ENCODE results near the gene TSPAN9.

The TSPAN9 gene

DNA sequence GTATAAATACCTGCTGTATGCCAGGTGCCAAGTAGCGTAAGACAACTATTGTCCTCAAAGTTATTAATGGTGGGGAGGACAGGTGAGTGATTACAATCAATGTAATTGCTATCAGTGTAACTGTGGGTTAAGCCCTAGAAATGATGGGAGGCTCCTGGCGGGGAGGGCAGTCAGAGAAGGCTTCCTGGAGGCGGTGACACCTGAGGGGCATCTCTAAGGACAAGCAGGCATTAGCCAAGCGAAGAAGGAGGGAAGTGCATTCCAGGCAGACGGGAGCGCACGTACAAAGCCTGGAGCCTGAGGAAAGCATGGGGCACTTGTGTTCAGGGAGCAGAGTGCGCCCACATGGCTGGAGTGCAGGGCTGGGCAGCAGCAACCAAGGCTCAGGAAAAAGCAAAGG, 230.9 kb downstream of the TSPAN9 start:
- no peak for DNase-seq

GRCh38 chr12:3308609-3309008, 231.4 kb downstream of the TSPAN9 start:
- no peak for DNase-seq

DNA sequence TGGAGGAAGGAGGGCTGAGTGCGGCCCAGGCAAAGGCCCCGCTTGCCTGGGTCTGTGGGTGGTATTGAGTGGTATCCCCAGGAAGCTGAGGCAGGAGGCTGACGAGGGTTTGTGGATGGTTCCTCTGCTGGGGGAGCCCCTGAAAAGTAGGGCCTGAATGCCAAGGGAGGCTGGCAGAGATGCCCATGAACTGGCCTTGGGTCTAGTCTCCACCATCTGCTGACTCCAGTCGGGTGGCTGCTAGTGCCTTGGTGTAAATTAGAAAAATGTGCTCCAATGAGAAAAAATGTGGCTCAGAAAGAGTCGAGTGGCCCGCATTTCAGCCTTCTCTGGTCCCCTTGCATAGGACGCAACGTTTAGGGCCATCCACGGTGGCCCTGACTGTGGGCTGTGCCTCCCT, 232.6 kb downstream of the TSPAN9 start:
- DNase-seq, result no peak

- DNase-seq, result no peak
These were observed 233.3 kb downstream of the TSPAN9 start for GRCh38 chr12:3310271-3311026.

GRCh38 chr12:3311027-3311402, 233.8 kb downstream of the TSPAN9 start:
- DNase-seq, result no peak

GRCh38 chr12:3311491-3312103, 234.4 kb downstream of the TSPAN9 start:
- no peak for DNase-seq

DNA sequence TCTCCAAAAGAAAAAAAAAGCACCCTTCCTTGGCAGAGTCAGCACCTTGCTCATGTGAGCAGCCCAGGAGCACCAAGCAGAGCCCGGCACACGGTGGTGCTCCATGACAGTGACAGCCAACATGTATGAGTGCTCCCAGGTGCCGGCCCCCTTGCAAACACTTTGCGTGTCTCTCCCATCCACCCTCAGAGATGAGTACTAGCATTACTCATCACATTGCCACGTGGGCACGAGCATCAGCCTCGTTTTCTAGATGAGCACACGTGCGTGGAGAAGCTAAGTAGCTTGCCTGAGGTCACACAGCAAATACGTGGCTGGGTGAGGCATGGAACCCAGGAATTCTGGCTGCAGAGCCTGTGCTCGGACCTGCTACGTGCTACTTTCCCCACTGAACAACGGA, 235.9 kb downstream of the TSPAN9 start:
- no peak for DNase-seq

DNA sequence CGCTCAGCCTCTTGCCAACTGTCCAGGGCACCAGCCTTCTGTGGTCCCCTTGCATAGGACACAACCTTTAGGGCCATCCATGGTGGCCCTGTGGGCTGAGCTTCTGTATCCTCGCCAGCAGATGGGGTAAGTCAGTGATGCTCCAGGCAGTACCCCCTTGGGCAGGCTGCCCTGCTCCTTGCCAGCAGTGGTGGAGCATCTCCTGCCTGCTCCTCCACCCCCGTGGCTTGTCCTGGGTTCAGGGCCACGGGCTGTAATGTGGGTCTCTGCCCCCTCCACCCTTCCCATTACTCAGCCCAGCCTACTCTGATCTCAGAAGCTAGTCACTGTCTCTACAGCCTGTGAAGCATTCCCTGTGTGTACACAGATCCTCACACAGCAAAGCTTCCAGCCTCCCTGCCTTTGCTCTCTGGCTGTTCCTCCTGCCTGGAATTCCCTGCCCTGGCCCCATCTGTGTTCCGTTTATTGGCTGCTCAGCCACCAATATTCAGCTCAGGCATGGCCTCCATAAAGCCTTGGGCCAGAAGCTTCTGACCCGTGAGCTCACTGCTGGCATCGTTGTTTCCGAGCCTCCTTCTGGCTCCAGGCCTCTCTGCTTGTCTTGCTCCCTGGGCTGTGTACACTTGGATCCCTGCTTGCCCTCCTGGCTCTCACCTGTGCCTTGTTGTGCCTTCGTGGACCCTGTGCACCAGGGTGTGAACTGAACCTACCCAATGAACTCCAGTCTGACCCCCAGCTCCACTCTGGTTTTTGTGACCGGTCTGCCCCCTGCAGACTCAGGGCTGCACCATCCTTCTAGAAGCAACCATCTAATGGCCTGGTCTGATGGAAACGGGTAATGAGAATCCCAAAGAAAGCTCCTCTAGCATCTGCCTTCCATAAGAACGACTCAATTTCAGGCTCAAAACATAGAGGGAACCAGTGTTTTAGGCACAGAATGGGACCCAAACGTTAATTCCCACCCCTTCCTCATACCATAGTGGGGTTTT, 236.8 kb downstream of the TSPAN9 start:
- no peak for DNase-seq

GRCh38 chr12:3315201-3315661, 238.1 kb downstream of the TSPAN9 start:
- no peak for DNase-seq

DNA sequence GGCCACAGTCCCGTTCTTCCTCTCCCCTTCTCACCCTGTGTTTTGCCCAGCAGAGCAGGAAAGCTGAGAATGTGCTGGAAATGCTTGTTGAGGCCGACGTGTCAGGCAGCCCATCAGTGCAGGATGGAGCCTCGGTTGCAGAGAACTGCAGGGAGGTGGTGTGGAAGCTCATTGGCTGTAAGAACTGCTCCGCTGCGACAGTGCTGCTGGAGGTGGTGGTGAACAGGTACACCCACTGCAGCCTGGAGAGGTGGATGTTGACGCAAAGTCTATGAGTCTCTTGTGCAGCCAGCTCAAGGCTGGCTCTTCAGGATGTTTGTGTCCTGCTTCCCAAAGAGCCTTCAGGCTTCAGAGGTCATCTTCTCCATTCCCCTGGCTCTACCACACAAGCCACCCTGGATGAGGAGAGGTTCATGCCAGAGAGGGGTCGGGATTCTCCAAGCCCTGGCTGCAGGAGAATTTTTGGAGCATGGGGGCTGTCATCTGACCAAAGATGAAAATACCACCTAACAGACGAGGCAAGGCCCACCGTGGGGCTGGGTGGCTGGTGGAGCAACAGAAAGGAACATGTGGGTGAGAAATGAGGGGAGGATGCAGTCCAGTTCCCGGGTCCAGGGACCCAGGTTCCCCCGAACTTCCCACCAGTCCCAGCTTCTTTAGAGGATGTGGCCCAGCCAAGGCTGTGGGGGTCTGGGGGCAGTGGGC, 239.7 kb downstream of the TSPAN9 start:
- DNase-seq, result no peak

GRCh38 chr12:3317481-3317815, 240.3 kb downstream of the TSPAN9 start:
- DNase-seq, result no peak

DNA sequence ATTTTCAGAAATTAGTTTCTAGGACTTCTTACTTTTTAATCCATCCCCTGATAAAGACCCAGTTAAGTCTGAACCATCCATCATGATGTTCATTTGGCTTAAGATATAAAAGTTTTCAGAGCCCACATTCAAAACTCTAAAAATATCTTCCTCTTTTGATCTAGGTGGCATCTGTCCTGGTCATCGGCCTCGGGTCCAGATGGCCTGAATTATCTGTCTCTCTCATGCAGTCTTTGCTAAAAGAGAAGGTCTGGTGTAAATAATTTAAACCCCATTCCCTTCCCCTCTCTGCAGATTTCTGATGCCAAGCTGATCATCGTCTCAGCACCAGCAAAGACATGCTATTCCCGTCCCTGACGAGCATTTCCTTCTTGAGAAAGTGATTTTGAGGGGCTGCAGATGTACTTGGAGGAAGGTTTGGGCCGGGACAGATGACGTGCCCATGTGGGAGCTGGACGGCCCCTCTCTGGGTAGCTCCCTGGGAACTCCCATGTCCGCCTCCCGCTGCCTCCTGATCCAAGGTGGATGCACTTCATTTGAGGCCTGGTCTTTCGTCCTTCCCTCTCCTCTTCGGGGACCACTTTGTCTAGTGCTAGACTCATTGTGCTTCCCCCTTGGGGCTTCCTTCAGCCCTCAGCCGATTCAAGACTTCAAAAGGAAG, 240.8 kb downstream of the TSPAN9 start:
- no peak for DNase-seq

DNA sequence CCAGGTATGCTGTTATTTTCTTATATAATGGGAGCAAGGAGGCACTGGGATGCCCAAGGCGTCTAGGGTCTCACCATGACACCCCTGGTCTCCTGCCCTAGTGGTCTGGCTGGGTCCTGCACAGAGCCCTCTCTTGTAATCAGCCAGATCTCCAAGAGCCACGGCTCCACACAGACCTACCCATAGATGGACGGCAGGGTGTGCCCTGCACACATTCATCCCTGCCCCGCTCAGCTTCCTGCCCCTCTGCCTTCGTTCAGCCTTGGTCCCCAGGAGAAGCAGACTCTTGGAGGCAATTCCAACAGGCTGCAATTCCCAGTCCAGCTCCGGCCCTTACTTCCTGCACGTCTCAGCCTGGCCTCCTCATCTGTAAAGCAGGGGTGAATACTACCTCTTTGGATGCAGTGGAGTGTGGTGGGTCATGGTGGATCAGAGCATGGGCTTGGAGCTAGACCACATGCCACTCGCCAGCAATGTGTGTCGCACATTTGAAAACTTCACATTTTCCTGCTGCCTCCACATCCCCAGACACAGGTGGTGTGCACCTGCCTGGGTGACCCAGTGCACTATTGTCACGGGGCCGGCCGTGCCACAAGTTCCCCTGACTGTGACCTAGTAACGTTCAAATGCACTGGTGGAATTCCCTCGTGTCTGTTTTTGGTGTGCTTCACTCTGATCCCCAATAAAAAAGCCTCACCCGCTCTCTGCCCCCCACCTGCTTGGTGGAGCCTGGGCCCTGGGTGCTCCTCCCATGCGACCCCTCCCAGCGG, 242.7 kb downstream of the TSPAN9 start:
- DNase-seq, result no peak

DNA sequence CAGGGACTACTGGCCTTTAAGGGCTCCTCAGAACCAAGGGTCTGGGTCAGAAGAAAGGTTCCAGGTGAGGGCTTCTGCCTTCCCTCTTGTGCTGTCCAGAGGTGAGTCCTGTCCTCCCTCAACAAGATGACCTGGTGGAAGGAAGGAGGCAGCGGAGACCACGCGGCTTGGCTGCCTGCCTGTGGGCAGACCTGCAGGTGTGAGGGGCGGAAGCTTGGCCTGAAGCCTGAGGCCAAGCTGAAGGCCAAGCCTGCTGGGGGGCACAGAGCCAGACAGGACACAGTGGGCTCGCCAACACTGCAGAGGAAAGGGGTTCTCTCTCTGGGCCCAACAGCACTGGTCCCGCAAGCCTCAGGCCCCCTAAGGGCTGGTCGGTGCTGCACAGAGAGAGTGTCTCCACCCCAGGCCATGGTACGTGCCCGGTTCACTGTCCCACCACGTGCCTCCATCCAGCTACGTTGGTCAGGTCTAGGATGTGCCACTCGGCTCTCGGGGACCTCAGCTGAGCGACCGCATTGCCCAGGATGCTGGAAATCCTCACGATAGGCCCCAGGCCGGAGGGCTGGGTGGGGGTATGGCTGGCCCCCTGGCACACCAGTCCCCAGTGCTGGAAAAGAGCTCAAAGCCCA, 243.8 kb downstream of the TSPAN9 start:
- no peak for DNase-seq

DNA sequence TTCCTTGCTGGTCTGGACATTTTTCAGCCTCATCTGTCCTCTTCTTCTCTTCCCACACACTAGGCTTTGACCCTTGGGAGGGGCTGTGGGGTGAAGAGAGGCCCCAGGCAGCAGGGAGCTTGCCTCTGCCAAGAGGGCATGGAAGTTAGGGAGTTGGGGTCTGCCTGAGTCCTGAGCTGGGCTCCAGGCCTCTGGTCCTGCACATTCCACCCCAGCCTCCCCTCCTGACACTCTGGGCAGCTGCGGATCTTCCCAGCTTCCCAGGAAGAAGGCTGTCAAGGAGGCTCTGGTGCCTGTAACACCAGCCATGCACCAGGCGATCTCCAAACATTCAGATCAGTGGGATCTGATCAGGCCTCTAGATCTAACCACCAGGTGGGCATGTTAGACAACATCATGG, 244.7 kb downstream of the TSPAN9 start:
- DNase-seq, result no peak

- DNase-seq, result no peak
These were observed 246.0 kb downstream of the TSPAN9 start for GRCh38 chr12:3323002-3323685.

- no peak for DNase-seq
These were observed 248.6 kb downstream of the TSPAN9 start for GRCh38 chr12:3325736-3326135.

GRCh38 chr12:3326156-3326849, 249.1 kb downstream of the TSPAN9 start:
- DNase-seq, result no peak

- no peak for DNase-seq
These were observed 249.9 kb downstream of the TSPAN9 start for GRCh38 chr12:3326850-3327780.

Measured in stimulated activated CD8-positive, alpha-beta memory T cell treated with anti-CD3 and anti-CD28 coated beads, Interleukin-4, amount 100 ng/mL, for 48 hours (primary cell).